ENCODE data around the gene LONRF2. TPM values are rescaled to one million over a fixed set of nuclear protein-coding genes. Genes with fewer than 3 reads are reported as not detected.

The LONRF2 gene
- total RNA-seq, 1 experiment from 2014 or later = 2.7 TPM

- no peak overlapping the region for H2BK12ac ChIP-seq (ENCODE audit: insufficient read length, low read depth, low read length)
- H4K5ac ChIP-seq (ENCODE audit: insufficient read length, low read depth, low read length) = no peak overlapping the region
- no peak overlapping the region for H2BK15ac ChIP-seq (ENCODE audit: low read depth, low read length)
- no peak overlapping the region for H3T11ph ChIP-seq (ENCODE audit: low read length)
- H3K9me3 Mint-ChIP-seq = no peaks in the 10 kb centered on the region
- H3K14ac ChIP-seq (ENCODE audit: insufficient read depth, low read length) = no peak overlapping the region
- peaks cover 15 to 17% of the 10 kb centered on the region in 2 experiments for H3K4me1 Mint-ChIP-seq
- no peak overlapping the region for H3K9ac ChIP-seq (ENCODE audit: extremely low read depth, insufficient read length, low read length)
- no peaks in the 10 kb centered on the region; a peak in 1 of 7 replicates for H3K36me3 Mint-ChIP-seq (ENCODE audit: insufficient read depth in 1 of 3, low read depth in 3 of 3)
- no peaks in the 10 kb centered on the region for H4K20me1 ChIP-seq (ENCODE audit: control insufficient read depth, insufficient read depth, insufficient read length)
- H3K4me1 ChIP-seq (ENCODE audit: insufficient read depth, low read length) = no peaks in the 10 kb centered on the region; the same call in 1 of the 2 replicates
- H2BK5ac ChIP-seq (ENCODE audit: insufficient read length, low read length) = no peak overlapping the region
- no peak overlapping the region for H3K4me2 ChIP-seq (ENCODE audit: insufficient read depth, insufficient read length, low read length)
- WGBS (ENCODE audit: extremely low coverage, insufficient read length, low lambda C conversion rate) = no CpG with 5 or more reads among the region's 2 CpGs
- H2BK20ac ChIP-seq (ENCODE audit: low read depth, low read length, poor library complexity, severe bottlenecking) = no peak overlapping the region
- H3K18ac ChIP-seq (ENCODE audit: insufficient read length, low read depth, low read length) = no peak overlapping the region
- no peak overlapping the region for H2AFZ ChIP-seq (ENCODE audit: low read length)
- no peak overlapping the region for H3K27ac ChIP-seq (ENCODE audit: insufficient read length, low read depth, low read length)
- H3K4ac ChIP-seq (ENCODE audit: low read depth, low read length) = no peak overlapping the region
- no peak overlapping the region for H3K56ac ChIP-seq (ENCODE audit: insufficient read length, low read depth, low read length)
- H3K9me3 ChIP-seq (ENCODE audit: control insufficient read depth, low read depth, low read length) = no peaks in the 10 kb centered on the region
- H2BK120ac ChIP-seq (ENCODE audit: low read depth, low read length, poor library complexity, severe bottlenecking) = no peak overlapping the region
- no peaks in the 10 kb centered on the region for H3K23me2 ChIP-seq (ENCODE audit: insufficient read length, low read depth, low read length, poor library complexity, severe bottlenecking)
- no peak for DNase-seq
- H3K27me3 Mint-ChIP-seq (ENCODE audit: low read depth) = peaks cover 11% of the 10 kb centered on the region
- no peak overlapping the region for H2AK5ac ChIP-seq (ENCODE audit: insufficient read length, low read length)
- no peaks in the 10 kb centered on the region for H3K27me3 ChIP-seq (ENCODE audit: insufficient read depth, low read length)
- no peaks in the 10 kb centered on the region for H3K79me1 ChIP-seq (ENCODE audit: insufficient read depth, low read depth, low read length, poor library complexity, severe bottlenecking)
- no peaks in the 10 kb centered on the region; the same call in 1 of the 2 replicates for H3K79me2 ChIP-seq (ENCODE audit: insufficient read depth, low read length)
- no peak overlapping the region for H4K91ac ChIP-seq (ENCODE audit: insufficient read length, low read depth, low read length)
- H3K4me3 Mint-ChIP-seq = no peak overlapping the region
- H4K8ac ChIP-seq (replicated peaks; ENCODE audit: insufficient read length, low read depth, low read length) = no peak overlapping the region
- no peak overlapping the region for H3K23ac ChIP-seq (ENCODE audit: insufficient read length, low read depth, low read length)
- no peak for TF ChIP-seq CTCF (conservative IDR thresholded peaks at IDR 0.05)
- H3K27ac Mint-ChIP-seq = no peak overlapping the region
Observed at GRCh38 chr2:100230754-100231153, 91.5 kb downstream of the LONRF2 start.

Measured in H9 (cell line).